NCI-H1105 treated with DMSO at 0.1 percent for 48 hours (cell line): ENCODE measurements around the gene LYL1.
"Not testable (repeated sequence)": the region's sequence is repeated elsewhere in the genome, so short reads cannot be mapped to it uniquely, and the experiment has no call there.

ENCODE experiments used
- DNase-seq: peaks from one replicate; lab custom pipeline; 2025; lab: John Stamatoyannopoulos, UW

LYL1 gene

DNA sequence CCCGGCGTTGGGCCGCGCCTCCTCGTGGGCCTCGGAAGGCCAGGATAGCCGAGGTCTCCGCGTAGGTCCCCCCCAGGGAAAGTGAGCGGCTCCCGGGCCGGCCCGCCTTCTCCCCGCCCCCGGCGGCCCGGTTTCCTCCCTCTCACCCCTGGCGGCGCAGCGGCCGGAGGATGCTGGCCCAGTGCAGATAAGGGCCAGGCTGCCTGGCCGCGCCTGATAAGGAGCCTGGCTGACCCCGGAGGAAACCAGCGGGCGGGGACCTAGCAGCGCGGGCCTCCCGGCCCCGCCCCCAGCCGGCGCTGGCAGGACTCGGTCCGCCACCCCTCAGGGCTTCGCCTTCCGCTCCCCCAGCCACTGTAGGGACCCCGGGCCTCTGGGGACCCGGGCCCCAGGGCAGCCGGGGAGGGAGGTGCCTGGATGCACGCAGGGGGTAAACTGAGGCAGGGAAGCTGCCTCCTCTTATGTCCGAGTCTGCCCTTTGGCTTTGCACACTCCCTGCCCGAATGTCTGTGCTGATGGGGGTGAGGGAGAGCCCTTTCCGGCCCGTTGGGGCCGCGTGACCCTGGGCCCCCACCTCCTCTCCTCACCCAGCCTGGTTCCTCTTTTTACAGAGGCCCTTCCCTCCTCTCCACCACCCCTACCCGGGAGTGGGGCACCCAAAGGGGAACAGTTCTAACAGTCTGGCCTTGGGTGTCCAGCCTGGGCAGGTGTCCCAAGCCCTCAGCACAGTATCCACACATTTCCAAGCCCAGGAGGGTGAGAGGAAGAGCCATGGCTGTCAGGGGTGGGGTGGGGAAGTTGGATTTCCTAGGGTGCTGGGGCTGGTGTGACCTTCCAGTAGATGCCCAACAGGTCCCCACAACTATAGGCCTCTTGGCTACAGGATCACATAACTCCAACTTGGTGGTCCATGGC is at the start of gene LYL1:
TSS of gene LYL1 (minus strand) at position 193 of the 915 bp plus-strand sequence. CDS start 1,687 bp downstream, outside the sequence.
- no peak for DNase-seq

DNA sequence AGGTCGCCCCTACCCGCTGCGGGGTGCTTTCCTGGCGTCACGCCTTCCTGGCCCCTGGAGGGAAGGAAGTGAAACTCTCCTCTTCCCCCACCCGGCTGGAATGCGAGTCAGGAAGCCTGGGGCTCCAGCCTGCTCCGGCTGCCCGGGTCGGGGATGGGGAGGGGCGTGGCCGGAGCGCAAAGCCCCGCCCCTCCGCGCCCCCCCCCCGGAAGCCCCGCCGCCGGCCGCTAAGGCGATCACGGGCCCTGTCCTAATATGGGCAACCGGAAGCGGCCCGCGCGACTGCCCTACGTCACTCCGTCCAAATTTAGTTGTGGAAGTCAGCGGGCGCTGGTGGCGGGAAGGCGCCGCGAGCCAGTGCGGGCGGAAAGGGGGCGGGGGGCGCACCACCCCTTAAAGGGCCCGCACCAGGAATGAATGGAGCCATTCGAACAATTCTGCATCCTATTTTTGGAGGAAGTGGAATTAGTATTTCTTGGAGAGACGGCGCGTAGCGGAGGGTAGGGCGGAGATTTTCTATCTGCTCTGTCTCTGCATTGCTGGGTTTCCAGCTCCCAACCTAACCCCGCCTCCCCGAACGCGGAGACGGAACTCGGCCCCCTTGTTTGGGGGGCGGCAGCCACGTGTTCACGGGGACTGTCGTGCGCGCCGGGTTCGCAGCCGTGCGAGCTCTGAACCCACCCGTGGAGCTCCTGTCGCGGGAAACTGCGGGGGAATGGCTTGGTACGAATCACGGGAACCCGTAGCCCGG is 49.1 kb upstream of the LYL1 start:
- DNase-seq = peak; percentile 96

DNA sequence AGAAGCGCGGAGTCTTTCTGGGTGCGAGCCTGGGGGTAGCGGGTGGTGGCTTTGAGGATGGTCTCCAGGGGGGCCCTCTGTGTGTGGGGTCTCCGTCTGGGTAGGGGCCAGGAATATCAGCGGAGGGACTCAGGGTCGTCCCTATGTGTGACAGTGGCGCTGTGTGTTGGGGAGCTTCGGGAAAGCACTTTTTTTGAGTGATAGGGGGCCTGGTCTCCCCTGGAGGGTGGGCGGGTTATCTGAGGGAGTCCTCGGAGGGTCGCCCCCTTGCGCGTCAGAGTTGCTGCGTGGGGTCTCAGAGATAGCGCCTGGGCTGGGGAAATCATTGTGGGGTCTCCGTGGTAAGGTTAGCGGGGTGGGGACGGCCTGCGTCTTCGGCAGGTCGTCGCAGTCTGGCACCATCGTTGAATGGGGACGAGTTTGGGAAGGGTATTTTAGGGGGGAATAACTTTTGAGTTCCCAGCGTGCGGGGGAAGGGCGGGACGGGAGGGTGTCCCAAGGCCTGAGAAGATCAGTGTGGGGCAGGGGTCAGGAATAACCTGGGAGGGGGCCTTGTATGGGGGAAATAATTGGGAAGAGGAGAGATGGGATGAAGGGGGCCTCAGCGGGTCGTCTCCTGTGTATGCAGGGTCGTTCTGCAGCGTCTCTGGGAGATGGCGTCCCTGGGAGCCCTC is 48.4 kb upstream of the LYL1 start:
- no peak for DNase-seq

DNA sequence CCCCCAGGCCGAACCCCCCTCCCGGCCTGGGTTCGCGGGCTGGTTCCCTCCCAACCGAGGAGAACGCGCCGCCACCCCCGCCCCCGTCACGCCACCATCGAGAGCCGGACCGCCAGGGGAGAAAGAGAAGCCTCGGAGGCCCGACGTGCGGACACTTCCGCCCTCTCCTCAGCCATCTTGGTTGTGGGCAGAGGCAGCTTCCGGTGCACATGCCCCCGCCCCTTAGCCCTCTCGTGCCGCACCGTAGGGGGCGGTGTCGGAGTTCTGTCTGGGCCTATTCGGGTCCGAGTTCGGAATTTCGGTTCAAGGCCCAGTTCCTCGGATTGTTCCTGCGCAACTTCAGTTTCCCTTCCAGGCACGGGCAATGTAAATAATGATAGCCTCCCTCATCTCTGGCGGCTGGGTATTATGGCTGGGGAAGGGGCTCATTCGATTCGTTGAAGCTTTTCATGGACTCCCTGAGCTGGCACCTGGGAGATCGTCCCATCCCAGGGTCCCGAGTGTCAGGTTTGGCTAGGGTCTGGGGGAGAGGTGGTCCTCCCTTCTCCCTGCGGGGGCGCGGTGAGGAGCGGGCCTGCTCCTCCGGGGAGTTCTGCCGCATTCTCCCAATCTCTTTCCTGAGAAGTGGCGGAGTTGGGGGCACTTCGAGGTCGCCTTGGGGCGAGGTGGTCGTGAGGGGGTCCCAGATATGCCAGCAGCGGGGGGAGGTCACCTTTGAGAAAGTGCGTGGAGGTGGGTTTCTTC is 47.7 kb upstream of the LYL1 start, which contains the start of the genes IER2 and STX10:
TSS of gene IER2 (plus strand) at position 225 of the 744 bp plus-strand sequence. CDS start 2,776 bp downstream, outside the sequence.
TSS of gene STX10 (minus strand) at position 189 of the 744 bp plus-strand sequence. CDS start 202 bp downstream, outside the sequence.
- DNase-seq = peak; percentile 90

DNA sequence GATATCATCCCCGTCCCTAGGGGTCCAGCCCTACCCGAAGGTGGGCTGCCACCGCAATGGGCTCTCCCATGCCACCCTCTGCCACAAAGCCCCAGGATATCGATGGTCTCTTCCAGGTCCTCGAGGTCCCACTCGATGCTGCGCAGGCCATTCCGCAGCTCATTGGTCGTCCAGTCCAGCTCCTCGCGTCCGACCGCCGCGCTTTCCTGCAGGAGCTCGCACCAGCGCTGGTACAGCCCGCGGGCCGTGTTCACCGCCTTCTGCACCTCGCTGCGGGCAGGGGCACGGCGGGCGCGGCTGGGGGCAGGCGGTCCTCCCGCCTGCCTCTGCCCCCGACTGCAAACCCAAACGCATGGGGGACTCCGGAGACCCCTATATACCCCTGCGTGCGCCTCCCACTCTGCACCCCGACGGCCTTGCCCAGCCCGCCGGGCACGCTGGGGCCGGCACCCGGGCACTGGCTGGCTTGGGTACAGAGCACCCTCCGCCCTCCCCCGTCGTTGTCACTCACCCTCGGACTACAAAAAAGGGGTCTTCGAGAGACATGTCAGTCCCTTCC is 47.0 kb upstream of the LYL1 start:
- peak; percentile 54 for DNase-seq

DNA sequence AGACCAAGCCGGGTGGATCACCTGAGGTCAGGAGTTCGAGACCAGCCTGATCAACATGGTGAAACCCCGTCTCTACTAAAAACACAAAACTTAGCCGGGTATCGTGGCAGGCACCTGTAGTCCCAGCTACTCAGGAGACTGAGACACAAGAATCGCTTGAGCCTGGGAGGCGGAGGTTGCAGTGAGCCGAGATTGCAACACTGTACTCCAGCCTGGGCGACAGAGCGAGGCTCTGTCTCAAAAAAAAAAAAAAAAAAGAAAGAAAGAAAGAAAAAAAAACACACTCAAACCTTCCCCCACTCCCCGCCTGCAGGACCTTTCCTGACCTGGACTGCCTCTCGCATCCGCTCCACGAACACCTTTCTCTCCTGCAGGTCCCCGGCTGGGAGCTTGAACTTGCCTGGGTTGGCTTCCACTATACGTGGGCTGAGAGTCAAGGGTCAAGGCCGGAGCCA is 46.5 kb upstream of the LYL1 start:
- DNase-seq = not testable (repeated sequence)

DNA sequence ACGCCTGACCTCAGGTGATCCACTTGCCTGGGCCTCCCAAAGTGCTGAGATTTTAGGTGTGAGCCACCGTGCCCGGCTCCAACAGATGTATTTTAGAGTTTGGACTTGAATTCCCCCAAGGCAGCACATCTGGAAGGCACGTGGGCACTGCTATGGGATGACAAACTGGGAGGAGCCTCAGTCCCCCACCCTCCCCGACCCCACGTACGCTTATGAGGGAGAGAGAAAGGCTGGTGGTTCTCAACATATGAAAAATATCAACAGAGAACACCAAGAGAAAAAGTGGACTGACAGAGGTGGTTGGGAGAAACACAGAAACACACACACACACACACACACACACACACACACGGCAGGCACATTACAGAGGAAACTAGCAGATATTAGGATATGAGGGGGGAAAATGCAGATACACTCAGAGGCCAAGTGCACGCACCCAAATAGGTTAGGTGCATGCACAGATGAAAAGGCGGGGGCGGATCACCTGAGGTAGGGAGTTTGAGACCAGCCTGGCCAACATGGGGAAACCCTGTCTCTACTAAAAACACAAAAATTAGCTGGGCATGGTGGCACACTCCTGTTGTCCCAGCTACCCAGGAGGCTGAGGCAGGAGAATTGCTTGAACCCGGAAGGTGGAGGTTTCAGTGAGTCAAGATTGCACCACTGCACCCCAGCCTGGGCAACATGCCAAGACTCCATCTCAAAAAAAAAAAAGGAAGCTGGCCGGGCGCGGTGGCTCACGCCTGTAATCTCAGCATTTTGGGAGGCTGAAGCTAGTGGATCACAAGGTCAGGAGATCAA is 44.3 kb upstream of the LYL1 start:
- no peak for DNase-seq

DNA sequence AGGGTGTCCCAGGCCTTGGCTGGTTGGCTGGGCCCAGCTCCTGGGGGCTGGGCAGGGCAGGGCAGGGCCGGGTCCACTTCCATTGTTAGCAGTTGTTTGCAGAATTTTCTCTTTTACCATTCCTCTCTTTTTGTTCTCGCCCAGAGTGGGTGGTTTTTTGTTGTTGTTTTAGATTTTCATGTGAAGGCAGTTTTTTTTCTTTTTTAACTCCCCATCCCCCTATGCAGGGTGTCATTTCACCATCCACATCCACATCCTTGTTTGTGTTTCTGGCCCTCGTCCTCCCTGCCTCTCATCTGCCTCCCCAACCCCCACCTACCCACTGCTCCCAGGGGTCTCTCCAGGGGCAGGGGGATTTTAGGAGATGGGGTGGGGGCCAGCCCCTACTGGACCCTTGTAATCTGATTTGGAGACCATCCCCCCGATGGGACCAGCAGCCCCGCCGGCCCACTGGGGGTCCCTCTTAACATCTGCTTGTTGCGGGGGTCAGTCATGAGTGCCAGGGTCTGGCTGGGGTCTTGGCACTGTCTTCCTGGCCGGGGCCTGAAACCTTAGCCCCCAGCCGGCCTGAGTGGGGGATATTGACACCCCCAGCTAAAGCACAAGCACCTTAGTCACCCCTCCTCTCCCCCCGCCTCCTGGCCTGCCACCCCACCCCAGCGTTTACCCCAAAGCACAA is 37.1 kb upstream of the LYL1 start:
- no peak for DNase-seq

DNA sequence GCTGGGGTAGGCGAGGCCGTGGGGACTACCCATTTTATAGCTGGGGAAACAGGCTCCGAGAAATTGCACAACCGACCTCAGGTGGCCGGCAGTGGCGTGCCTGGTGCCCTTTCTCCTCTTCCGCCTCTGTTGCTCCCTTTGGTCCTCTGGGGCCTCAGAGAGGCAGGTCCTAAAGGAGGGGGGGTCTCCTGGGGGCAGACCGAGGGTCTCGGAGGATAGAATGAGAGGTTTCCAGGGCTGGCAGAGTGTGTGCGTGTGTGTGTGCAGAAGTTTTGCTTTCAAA is 36.2 kb upstream of the LYL1 start:
- no peak for DNase-seq

DNA sequence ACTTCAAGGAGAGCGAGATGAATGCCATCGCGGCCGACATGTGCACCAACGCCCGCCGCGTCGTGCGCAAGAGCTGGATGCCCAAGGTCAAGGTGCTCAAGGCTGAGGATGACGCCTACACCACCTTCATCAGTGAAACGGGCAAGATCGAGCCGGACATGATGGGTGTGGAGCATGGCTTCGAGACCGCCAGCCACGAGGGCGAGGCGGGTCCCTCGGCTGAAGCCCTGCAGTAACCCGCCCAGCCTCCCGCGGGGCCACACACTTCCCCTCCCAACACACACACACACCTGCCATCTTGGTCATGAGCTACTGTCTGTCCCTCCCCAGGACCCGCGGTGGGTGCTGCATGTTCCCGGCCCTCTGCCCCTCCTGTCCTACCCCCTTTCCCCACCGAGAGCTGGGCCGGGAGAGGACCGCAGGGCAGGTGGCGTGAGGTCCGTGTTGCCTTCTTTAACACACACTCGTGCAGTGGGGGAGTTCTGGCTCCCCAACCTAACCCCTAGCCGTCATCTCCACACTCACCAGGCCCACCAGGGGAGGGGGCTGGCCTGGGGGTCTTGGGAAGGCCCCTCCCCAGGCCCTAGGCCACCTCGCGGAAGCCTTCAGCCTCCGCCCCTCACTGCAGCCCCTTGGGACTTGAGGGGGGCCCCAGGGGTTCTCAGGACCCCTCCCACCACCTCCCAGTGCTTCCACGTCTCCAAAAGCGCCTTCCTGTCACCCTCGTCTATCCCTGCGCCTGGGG is 35.7 kb upstream of the LYL1 start:
- DNase-seq = no peak

DNA sequence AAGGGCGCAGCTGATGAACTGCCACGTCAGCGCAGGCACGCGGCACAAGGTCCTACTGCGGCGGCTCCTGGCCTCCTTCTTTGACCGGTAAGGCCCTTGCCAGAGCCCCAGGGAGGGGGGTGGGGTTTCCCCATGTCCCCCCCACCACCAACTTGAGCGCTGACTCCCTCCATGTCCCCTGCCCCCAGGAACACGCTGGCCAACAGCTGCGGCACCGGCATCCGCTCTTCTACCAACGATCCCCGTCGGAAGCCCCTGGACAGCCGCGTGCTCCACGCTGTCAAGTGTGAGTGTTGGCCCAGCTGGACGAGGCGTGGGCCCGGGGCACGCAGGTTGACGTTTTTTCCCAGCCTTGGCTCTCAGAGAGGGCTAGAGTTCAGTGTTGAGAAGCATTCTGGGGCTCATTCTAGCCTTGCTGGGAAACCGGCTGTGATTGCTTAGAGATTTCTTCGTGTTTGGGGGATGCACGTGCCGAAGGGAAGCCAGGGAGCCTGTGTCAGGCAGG is 34.7 kb upstream of the LYL1 start:
- DNase-seq = no peak

DNA sequence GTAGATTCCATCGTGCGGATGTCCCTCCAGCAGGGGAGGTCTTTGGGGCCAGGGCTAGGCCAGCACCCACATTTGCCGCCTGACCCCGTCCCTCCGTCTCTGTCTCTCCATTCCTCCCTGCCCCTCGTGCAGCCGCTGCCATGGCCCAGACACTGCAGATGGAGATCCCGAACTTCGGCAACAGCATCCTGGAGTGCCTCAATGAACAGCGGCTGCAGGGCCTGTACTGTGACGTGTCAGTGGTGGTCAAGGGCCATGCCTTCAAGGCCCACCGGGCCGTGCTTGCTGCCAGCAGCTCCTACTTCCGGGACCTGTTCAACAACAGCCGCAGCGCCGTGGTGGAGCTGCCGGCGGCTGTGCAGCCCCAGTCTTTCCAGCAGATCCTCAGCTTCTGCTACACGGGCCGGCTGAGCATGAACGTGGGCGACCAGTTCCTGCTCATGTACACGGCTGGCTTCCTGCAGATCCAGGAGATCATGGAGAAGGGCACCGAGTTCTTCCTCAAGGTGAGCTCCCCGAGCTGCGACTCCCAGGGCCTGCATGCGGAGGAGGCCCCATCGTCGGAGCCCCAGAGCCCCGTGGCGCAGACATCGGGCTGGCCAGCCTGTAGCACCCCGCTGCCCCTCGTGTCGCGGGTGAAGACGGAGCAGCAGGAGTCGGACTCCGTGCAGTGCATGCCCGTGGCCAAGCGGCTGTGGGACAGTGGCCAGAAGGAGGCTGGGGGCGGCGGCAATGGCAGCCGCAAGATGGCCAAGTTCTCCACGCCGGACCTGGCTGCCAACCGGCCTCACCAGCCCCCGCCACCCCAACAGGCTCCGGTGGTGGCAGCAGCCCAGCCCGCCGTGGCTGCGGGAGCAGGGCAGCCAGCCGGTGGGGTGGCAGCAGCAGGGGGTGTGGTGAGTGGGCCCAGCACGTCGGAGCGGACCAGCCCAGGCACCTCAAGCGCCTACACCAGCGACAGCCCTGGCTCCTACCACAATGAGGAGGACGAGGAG is 32.7 kb upstream of the LYL1 start:
- no peak for DNase-seq

DNA sequence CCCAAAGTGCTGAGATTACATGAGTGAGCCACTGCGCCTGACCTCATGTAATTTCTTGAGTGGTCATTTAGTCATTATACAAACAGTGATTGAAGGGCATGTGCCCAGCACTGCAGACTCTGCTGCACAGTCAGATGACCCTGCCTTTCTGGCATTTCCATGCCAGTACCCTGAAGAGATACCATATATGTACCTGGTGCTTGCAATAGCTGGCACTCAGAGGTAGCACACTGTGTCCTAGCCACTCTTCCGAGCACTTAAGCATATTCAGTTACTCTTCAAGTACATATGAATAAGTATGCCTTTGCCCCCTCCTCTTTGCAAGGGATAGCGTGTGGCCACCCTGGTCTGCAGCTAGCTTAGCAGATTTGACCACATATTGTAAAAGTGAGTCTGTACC is 32.0 kb upstream of the LYL1 start:
- no peak for DNase-seq

DNA sequence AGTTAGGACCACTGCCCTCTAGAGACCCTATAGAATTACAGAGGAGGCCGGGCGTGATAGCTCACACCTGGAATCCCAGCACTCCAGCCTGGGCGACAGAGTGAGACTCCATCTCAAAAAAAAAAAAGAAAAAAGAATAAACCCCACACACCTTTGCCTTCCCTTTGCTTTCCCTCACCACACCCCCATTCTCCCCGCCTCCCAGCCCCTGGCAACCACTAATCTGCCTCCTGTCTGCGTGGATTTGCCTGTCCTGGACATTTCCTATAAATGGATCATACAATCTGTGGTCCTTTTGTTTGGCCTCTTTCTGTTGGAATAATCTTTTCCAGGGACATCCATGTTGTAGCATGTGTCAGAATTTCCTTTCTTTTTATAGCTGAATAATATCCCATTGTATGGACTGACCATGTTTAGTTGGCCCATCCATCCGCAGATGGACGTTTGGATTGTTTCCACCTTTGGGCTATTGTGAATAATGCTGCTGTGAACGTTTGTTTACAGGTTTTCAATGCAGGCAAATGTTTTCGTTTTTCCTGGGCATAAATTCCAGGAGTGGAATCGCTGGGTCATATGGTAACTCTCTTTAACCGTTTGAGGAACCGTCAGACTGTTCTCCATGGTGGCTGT is 30.7 kb upstream of the LYL1 start:
- DNase-seq = no peak

DNA sequence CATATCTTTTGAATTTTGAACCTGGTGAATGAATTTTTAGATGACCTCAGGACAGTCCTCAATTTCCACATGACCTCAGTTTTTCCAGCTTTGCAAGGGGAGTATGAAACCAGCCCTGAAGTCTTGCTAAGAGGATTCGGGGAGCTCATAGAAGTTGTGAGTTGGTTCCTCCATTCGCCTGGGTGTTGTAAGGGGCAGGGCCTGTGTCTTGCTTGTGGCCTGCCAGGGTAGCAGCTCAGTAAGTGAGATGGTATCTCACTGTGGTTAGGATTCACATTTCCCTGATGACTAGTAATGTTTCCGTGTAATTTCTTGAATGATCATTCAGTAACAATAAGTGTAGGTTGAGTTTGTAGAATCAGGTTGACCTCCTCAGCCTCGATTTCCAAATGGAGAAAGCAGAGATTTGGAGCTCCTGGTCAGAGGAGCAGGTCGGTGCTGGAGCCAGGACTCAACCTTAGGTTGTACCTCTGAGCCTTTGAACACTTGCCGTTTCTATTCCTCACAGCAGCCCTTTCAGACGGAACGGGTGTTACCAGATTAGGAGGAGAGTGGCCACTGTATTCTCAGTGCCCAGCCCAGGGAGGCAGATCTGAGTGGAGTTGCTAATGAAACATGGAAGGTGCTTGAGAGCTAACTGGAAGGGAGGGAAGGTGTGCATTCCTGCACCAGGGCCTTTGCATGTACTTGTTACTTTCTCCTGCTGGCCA is 30.0 kb upstream of the LYL1 start:
- DNase-seq = no peak

DNA sequence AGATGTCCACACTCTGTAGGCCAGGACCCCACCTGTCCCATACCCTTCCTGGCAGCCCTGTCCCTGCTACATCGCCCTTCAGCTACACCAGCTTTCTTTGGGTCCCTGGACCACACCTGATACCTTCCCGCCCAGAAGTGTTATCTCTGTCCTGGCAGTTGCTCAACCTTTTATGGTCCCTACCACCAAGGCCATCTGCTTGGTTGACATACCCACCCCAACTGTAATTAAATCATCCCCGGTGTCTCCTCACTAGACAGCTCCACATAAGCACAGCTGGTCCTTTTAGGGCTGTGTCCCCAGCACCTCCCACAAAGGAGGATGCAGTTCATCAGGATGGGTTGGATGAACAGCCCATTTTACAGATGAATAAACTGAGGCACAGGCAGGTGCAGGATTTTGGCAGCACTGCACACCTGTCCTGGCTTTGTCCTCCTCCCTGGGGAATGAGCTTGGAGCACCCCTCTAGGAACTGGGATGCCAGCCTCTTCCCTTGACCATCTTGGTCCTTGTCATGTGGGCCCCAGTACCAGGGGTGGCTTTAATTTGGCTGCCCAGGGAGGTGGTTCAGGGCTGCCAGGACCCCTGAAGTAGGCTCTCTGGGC is 28.3 kb upstream of the LYL1 start:
- no peak for DNase-seq
